ENCODE results near the gene MBD4.
"Not testable (repeated sequence)": the region's sequence is repeated elsewhere in the genome, so short reads cannot be mapped to it uniquely, and the experiment has no call there.

Gene MBD4

GRCh38 chr3:129429602-129430001 lies 10.1 kb downstream of the MBD4 start:
- no peak for DNase-seq (ENCODE audit: low spot score)

GRCh38 chr3:129429080-129429451 lies 10.7 kb downstream of the MBD4 start:
- DNase-seq (ENCODE audit: low spot score), result no peak

- DNase-seq (ENCODE audit: low spot score), result peak; percentile 90
Measured at GRCh38 chr3:129428376-129429079, 11.2 kb downstream of the MBD4 start, which contains the start of gene EFCAB12. EFCAB12 (minus strand) TSS chr3:129428636; CDS start chr3:129428488, 148 bp downstream.

GRCh38 chr3:129428007-129428375 lies 11.8 kb downstream of the MBD4 start:
- DNase-seq (ENCODE audit: low spot score), result no peak

GRCh38 chr3:129425619-129426018 lies 14.1 kb downstream of the MBD4 start:
- DNase-seq (ENCODE audit: low spot score), result no peak

GRCh38 chr3:129425213-129425612 lies 14.5 kb downstream of the MBD4 start:
- no peak for DNase-seq (ENCODE audit: low spot score)

GRCh38 chr3:129424185-129424841 lies 15.4 kb downstream of the MBD4 start:
- no peak for DNase-seq (ENCODE audit: low spot score)

GRCh38 chr3:129422897-129423296 lies 16.9 kb downstream of the MBD4 start:
- DNase-seq (ENCODE audit: low spot score), result no peak

- DNase-seq (ENCODE audit: low spot score), result no peak
Measured at GRCh38 chr3:129421988-129422745, 17.6 kb downstream of the MBD4 start.

GRCh38 chr3:129421236-129421883 lies 18.4 kb downstream of the MBD4 start:
- no peak for DNase-seq (ENCODE audit: low spot score)

GRCh38 chr3:129419476-129419875 lies 20.3 kb downstream of the MBD4 start:
- no peak for DNase-seq (ENCODE audit: low spot score)

GRCh38 chr3:129418041-129418973 lies 21.4 kb downstream of the MBD4 start:
- DNase-seq (ENCODE audit: low spot score), result no peak

- DNase-seq (ENCODE audit: low spot score), result no peak
Measured at GRCh38 chr3:129417326-129417725, 22.4 kb downstream of the MBD4 start.

- DNase-seq (ENCODE audit: low spot score), result no peak
Measured at GRCh38 chr3:129416415-129416814, 23.3 kb downstream of the MBD4 start.

GRCh38 chr3:129415830-129416229 lies 23.9 kb downstream of the MBD4 start:
- no peak for DNase-seq (ENCODE audit: low spot score)

- DNase-seq (ENCODE audit: low spot score), result no peak
Measured at GRCh38 chr3:129415378-129415777, 24.4 kb downstream of the MBD4 start.

- no peak for DNase-seq (ENCODE audit: low spot score)
Measured at GRCh38 chr3:129413687-129414506, 25.9 kb downstream of the MBD4 start.

GRCh38 chr3:129413238-129413637 lies 26.5 kb downstream of the MBD4 start:
- not testable (repeated sequence) for DNase-seq (ENCODE audit: low spot score)

GRCh38 chr3:129412542-129413198 lies 27.1 kb downstream of the MBD4 start:
- no peak for DNase-seq (ENCODE audit: low spot score)

- DNase-seq (ENCODE audit: low spot score), result no peak
Measured at GRCh38 chr3:129410971-129411370, 28.8 kb downstream of the MBD4 start.

Data from CD4-positive, alpha-beta T cell treated with Interleukin-15 for 4 hours (primary cell).